GM12891 (cell line): ENCODE results near the gene PTPRJ.

Source experiments
- DNase-seq: peaks from one replicate; pipeline ENCODE4 v3.0.0; 2011; ENCODE audit warnings: low spot score; ENCODE audit not compliant: insufficient read length
- FAIRE-seq: peaks from 2 replicates; lab custom pipeline; 2011; peaks lifted over from hg19 to GRCh38; lab: Jason Lieb, UNC
- PAX5 ChIP-seq: IDR thresholded peaks from 2 replicates; pipeline ENCODE4 v1.6.1; 2011; ENCODE audit warnings: low read length, moderate library complexity, mild to moderate bottlenecking; ENCODE audit not compliant: insufficient read depth, severe bottlenecking
- POLR2A ChIP-seq: IDR thresholded peaks from 2 replicates; pipeline ENCODE4 v1.6.1; 2011; ENCODE audit warnings: low read depth, low read length, control low read depth
- POLR2AphosphoS5 ChIP-seq: IDR thresholded peaks from 2 replicates; pipeline ENCODE4 v1.6.1; 2011; ENCODE audit warnings: low read depth, low read length, control low read depth
- POU2F2 ChIP-seq: IDR thresholded peaks from 2 replicates; pipeline ENCODE4 v1.6.1; 2011; ENCODE audit warnings: low read depth, mild to moderate bottlenecking, control low read depth, low read length, moderate library complexity
- SPI1 ChIP-seq: IDR thresholded peaks from 2 replicates; pipeline ENCODE4 v1.6.1; 2011; ENCODE audit warnings: low read depth, low read length, control low read depth
- TAF1 ChIP-seq: IDR thresholded peaks from 2 replicates; pipeline ENCODE4 v1.6.1; 2011; ENCODE audit warnings: low read depth, low read length, control low read depth

PTPRJ gene

GRCh38 chr11:48099916-48100446, 119.6 kb downstream of the PTPRJ start:
- DNase-seq: no peak
- TF ChIP-seq PAX5 (no peak), POLR2A (no peak), TAF1 (no peak), SPI1 (no peak), POLR2AphosphoS5 (no peak), POU2F2 (no peak)
- no peak for FAIRE-seq

DNA sequence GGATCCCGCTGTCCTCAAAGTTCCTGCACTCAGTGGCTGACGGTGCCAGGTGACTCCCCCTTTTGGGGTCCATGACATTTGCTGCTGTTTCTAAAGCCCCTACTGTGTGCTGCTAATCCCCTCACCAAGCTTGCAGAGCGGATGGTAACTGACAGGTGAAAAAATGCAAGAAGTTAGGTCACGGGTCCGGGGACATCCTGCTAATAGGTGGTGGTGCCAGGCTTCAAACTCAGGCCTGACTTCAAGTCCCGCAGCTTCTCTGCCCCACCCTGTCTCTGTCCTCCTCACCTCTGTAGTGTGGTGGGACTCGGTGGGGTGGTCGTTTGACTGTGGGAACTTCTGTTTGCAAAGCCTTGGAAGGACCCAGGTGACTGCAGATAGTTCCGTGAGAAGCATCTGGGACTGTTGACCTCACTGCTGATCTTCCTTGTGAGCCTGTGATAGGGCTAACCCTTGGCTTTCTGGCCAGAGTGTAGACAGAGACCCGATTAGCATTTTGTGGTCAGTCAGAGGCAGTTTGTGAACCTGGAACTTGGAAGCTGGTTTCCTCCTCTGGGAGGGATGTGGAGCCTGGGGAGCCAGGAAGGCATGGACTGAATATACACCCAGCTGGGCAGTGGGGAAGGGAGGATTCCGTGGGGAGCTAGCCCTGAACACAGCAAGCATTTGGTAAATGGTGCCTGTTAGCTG, 120.8 kb downstream of the PTPRJ start:
- no peak for TF ChIP-seq SPI1
- no peak for TF ChIP-seq PAX5
- TF ChIP-seq TAF1: no peak
- TF ChIP-seq POLR2A: no peak
- TF ChIP-seq POLR2AphosphoS5: no peak
- TF ChIP-seq POU2F2: no peak
- no peak for FAIRE-seq
- DNase-seq: no peak

DNA sequence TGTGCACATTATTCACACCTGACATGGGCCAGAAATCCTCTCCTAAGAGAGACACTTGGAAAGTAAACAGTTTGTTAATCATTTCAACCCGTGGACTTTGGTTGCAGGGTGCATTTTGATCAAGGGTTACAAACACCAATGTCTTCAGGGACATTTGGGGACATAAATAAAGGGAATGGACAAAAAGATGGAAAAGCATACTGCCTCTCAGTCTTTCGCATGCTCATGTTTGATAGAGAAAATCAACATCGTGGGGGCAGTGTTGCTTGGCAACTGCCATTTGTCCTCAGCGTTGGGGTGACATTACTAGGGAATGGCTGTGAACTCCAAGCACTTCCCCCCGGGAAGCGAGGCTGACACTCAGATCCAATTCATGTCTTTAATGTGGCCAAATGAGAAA, 121.6 kb downstream of the PTPRJ start:
- DNase-seq (no peak), FAIRE-seq (no peak)
- TF ChIP-seq POLR2A: no peak
- no peak for TF ChIP-seq TAF1
- TF ChIP-seq PAX5: no peak
- TF ChIP-seq SPI1: no peak
- no peak for TF ChIP-seq POLR2AphosphoS5
- TF ChIP-seq POU2F2: no peak

GRCh38 chr11:48103621-48104567, 123.5 kb downstream of the PTPRJ start:
- TF ChIP-seq POLR2A (no peak), PAX5 (no peak), POLR2AphosphoS5 (no peak)
- DNase-seq: no peak
- FAIRE-seq: peak; percentile 66

GRCh38 chr11:48104568-48104924, 124.2 kb downstream of the PTPRJ start:
- TF ChIP-seq POLR2A (no peak), TAF1 (no peak), PAX5 (no peak), POU2F2 (no peak), SPI1 (no peak), POLR2AphosphoS5 (no peak)
- FAIRE-seq (no peak), DNase-seq (no peak)

GRCh38 chr11:48105096-48105990, 125.0 kb downstream of the PTPRJ start:
- DNase-seq (no peak), FAIRE-seq (peak; percentile 61)
- no peak for TF ChIP-seq POU2F2
- no peak for TF ChIP-seq TAF1
- TF ChIP-seq POLR2A: no peak
- no peak for TF ChIP-seq SPI1
- no peak for TF ChIP-seq POLR2AphosphoS5
- TF ChIP-seq PAX5: no peak

DNA sequence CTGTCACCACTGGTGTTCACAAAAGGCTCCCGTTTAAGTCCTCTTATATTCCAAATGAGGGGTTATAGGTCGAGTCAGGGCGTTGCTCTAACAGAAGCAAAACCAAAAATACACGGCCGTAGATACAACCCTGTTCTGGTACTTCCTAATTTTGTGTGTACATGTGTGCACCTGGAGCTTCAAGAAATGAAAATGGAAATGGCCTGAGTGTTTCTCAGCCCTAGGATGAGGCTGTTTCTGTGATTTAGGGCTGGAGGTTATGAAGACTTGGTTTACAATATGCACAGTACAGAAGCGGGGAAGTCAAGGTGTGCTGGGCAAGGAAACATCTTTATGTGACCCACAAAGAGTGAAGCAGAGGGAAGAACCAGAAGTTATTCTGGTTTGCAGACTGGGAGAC, 125.8 kb downstream of the PTPRJ start:
- FAIRE-seq (peak; percentile 60), DNase-seq (no peak)
- no peak for TF ChIP-seq PAX5
- no peak for TF ChIP-seq POU2F2
- TF ChIP-seq TAF1: no peak
- TF ChIP-seq SPI1: peak; percentile 6; the same call in 1 of the 2 replicates

GRCh38 chr11:48107188-48107704, 126.9 kb downstream of the PTPRJ start:
- TF ChIP-seq SPI1: peak; percentile 99
- TF ChIP-seq POLR2AphosphoS5: no peak
- 0 out of 2 replicates have a peak, but pooled peaks have one; percentile 69 for TF ChIP-seq POU2F2
- TF ChIP-seq POLR2A: no peak
- FAIRE-seq: peak; percentile 95
- DNase-seq: no peak
